Ishikawa (cell line): Measurements from ENCODE around the gene MPV17.

Experiments
- CEBPB ChIP-seq: IDR thresholded peaks from 2 replicates; pipeline ENCODE4 v1.6.1; 2012
- CREB1 ChIP-seq: IDR thresholded peaks from 2 replicates; pipeline ENCODE4 v1.6.1; 2012; ENCODE audit warnings: low read depth
- EP300 ChIP-seq: IDR thresholded peaks from 2 replicates; pipeline ENCODE4 v1.6.1; 2012; ENCODE audit warnings: borderline replicate concordance
- RAD21 ChIP-seq: IDR thresholded peaks from 2 replicates; pipeline ENCODE4 v1.6.1; 2012; ENCODE audit warnings: low read depth
- ZBTB7A ChIP-seq: IDR thresholded peaks from 2 replicates; pipeline ENCODE4 v1.6.1; 2012; ENCODE audit warnings: low read depth

- TF ChIP-seq CEBPB (no peak), ZBTB7A (no peak), RAD21 (peak; percentile 80), CREB1 (no peak), EP300 (no peak)
Observed at GRCh38 chr2:27303093-27304025, 19.5 kb downstream of the MPV17 start.
